Endothelial cell of coronary artery (primary cell): ENCODE results near the gene NDUFA12. TPM values are rescaled to one million over a fixed set of nuclear protein-coding genes. Genes with fewer than 3 reads are reported as not detected.

Experiments
- total RNA-seq: library from RNA; depleted of rRNA; stranded (reverse); fragments of >200 nt; gene quantifications from 2 replicates; pipeline ENCODE4 v1.2.3, GENCODE V29; 2014

Gene NDUFA12
- total RNA-seq, result 119 and 132 TPM in 2 replicates

GRCh38 chr12:95003213-95003920 lies at the start of gene NDUFA12:
NDUFA12 (minus strand) TSS chr12:95003697; CDS start chr12:95003680, 17 bp downstream.

Other genes starting within 250 kb of the NDUFA12 start
- 16.0 and 25.3 TPM in 2 replicates for gene NR2C1, start 69.9 kb upstream of the NDUFA12 start, total RNA-seq
- 8.9 and 13.2 TPM in 2 replicates for gene FGD6, start 213.8 kb upstream of the NDUFA12 start, total RNA-seq
- gene VEZT, start 214.1 kb upstream of the NDUFA12 start, total RNA-seq, result 58.4 and 69.0 TPM in 2 replicates